Colonic mucosa (tissue), 4 donors: ENCODE measurements around the gene MBLAC1. TPM values are rescaled to one million over a fixed set of nuclear protein-coding genes. Genes with fewer than 3 reads are reported as not detected.

Experiments
- DNase-seq: peaks from one replicate; pipeline ENCODE4 v3.0.0-alpha.2; 2020
- H3K27ac ChIP-seq: fragments of 200-600 bp; one replicate; pipeline ENCODE4 v1.8.0; 2021
- H3K27me3 ChIP-seq: fragments of 200-600 bp; one replicate; pipeline ENCODE4 v1.8.0; 2021
- H3K36me3 ChIP-seq: fragments of 200-600 bp; one replicate; pipeline ENCODE4 v1.8.0; 2021
- H3K4me1 ChIP-seq: fragments of 200-600 bp; one replicate; pipeline ENCODE4 v1.8.0; 2021; ENCODE audit warnings: mild to moderate bottlenecking
- H3K4me3 ChIP-seq: fragments of 200-600 bp; one replicate; pipeline ENCODE4 v1.8.0; 2021
- H3K9ac ChIP-seq, 2 donors: one replicate each; pipeline ENCODE4 v1.7.0; 2013; ENCODE audit warnings: control low read depth in 2 of 2, low read depth in 2 of 2, low read length in 2 of 2
- H3K9me3 ChIP-seq: fragments of 200-600 bp; one replicate; pipeline ENCODE4 v1.8.0; 2021
- CTCF ChIP-seq: fragments of 200-600 bp; IDR thresholded peaks from one replicate; pipeline ENCODE4 v1.8.0; 2022; ENCODE audit warnings: antibody characterized with exemption, mild to moderate bottlenecking
- intact Hi-C: fragments of 100-400 bp; cut with DNase I; formaldehyde crosslinking; loops from one replicate; pipeline ENCODE4 v1.14.1; 2022
- total RNA-seq, 2 donors: library from RNA; stranded (reverse); fragmentation: NEBNext Ultra II Directional in 1 of 2; extraction: Animal tissue kit (Norgen Biotek cat#: 25700) in 1 of 2; gene quantifications; one replicate each; pipeline ENCODE4 v1.2.1, GENCODE V29; 2021
- donor health status: healthy.
- donor health status: DM: no; HTN: no; CAD: no.
- donor health status: DM: no; HTN: no; CAD: no.

MBLAC1 gene
- total RNA-seq, 2 donors from 2014 or later = 1.9 to 4.1 TPM

GRCh38 chr7:100148559-100149328 is 22.0 kb downstream of the MBLAC1 start, which contains the start of gene LAMTOR4:
Gene LAMTOR4 (plus strand): TSS chr7:100148918. CDS start chr7:100148973, 55 bp downstream.
- Histone ChIP-seq H3K9ac (peak within 1 kb of the TSS; percentile 99), H3K27me3 (no peaks in the 10 kb centered on the region), H3K4me1 (peaks cover 8% of the 10 kb centered on the region), H3K27ac (peak within 1 kb of the TSS; percentile 56), H3K4me3 (peak within 1 kb of the TSS; percentile 67), H3K36me3 (no peaks in the 10 kb centered on the region), H3K9me3 (no peaks in the 10 kb centered on the region)
- no peak for TF ChIP-seq CTCF
- intact Hi-C loops = no loop called here
- peak; percentile 99 for DNase-seq

DNA sequence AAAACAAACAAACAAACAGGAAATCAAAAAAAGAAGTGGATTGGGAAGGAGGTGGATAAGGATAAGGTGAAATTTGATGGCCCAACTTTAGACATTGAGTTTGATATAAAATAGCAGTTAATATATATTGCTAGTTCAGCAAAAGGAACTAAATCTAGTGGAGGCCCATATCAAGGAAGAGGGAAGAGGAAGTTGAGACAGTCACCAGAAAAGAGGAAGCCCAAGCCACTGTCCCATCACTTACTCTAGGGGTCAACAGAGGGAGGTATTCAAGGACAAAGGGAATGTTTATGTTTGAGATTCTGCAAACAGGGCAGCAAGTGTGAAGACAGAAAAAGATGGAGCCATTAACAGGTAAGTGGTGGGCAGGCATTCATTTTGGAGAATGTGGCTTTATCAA is 25.6 kb downstream of the MBLAC1 start:
- intact Hi-C loops = no loop called here
- Histone ChIP-seq H3K36me3 (no peaks in the 10 kb centered on the region), H3K27ac (peak overlapping the region; percentile 75), H3K4me1 (peaks cover 34% of the 10 kb centered on the region), H3K9ac (no peak overlapping the region), H3K4me3 (no peak overlapping the region), H3K9me3 (no peaks in the 10 kb centered on the region), H3K27me3 (no peaks in the 10 kb centered on the region)
- no peak for TF ChIP-seq CTCF
- no peak for DNase-seq

- no peak for DNase-seq
- H3K9ac ChIP-seq = peak overlapping the region in 1 of 2 donors; percentile 35
- no peak for TF ChIP-seq CTCF
- H3K4me1 ChIP-seq = peaks cover 37% of the 10 kb centered on the region
- no peaks in the 10 kb centered on the region for H3K9me3 ChIP-seq
- H3K27ac ChIP-seq = peak overlapping the region; percentile 75
- no peaks in the 10 kb centered on the region for H3K27me3 ChIP-seq
- no peak overlapping the region for H3K4me3 ChIP-seq
- intact Hi-C loops = no loop called here
- no peaks in the 10 kb centered on the region for H3K36me3 ChIP-seq
Measured at GRCh38 chr7:100152937-100153666, 26.3 kb downstream of the MBLAC1 start.

DNA sequence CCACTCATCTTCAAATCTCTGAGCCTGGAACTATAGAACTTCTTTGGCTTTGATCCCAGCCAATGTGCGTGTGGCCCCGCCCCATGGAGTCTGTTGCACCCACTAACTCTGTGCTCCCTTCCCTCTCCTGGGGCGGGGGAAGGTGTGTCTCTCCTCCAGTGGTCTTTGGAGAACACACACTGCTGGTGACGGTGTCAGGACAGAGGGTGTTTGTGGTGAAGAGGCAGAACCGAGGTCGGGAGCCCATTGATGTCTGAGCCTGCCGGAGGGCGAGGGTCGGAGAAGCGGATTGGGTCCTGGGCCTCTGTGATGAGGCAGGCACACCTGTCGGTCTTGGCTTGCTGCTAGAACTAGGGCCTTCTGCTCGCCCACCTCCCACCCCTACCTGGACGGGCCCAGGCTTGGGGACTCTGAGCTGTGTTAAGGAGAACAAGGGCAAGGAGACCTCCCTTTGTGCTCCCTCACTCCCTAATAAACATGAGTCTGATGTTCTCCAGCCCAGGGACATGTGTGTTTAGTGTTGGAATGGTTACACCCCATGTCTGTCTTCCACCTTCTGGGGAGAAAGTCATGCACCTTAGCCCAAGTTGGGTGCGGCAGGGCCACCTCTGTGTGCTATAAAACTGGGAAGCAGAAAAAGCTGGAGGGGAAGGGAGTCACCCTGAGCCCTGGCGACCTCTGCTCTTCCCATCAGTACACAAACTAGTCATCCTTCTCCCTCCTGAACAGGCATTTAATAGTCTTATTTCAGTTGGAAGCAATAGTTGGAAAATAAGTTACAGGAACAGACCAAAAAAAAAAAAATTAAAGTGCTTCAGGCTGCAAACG is 27.2 kb downstream of the MBLAC1 start:
- DNase-seq = peak; percentile 88

More for the DNA sequence above, 27.2 kb downstream of the MBLAC1 start:
- Histone ChIP-seq H3K27me3 (no peaks in the 10 kb centered on the region), H3K4me3 (no peak overlapping the region), H3K36me3 (no peaks in the 10 kb centered on the region), H3K9ac (peak overlapping the region; percentile 35 to 46), H3K27ac (peak overlapping the region; percentile 75), H3K9me3 (no peaks in the 10 kb centered on the region), H3K4me1 (peaks cover 37% of the 10 kb centered on the region)
- intact Hi-C loops = no loop called here
- no peak for TF ChIP-seq CTCF
